H1 (cell line): ENCODE results near the gene PHLPP1. TPM values are rescaled to one million over a fixed set of nuclear protein-coding genes. Genes with fewer than 3 reads are reported as not detected.
A peak's percentile ranks its signal among the peaks of the same experiment; 100 is the strongest.
"Not testable (repeated sequence)": the region's sequence is repeated elsewhere in the genome, so short reads cannot be mapped to it uniquely, and the experiment has no call there.

Experiments used
- CTCF ChIA-PET: fragments of 300-600 bp; sonication (Branson Sonifier 250); formaldehyde crosslinking; loops from one replicate; lab custom pipeline; 2021; ENCODE audit not compliant: partially characterized antibody; lab: Charles Lee
- POLR2A ChIA-PET: fragments of 300-600 bp; sonication (Branson Sonifier 250); formaldehyde crosslinking; loops from one replicate; lab custom pipeline; 2021; ENCODE audit warnings: inconsistent platforms; ENCODE audit not compliant: partially characterized antibody; lab: Charles Lee
- DNase-seq, 2 experiments: peaks; one replicate each; pipeline versions ENCODE4 v3.0.0 to v3.0.0-alpha.2; 2010 to 2022; ENCODE audit warnings: low spot score in 2 of 2, low read depth in 1 of 2, mixed read lengths in 1 of 2
- FAIRE-seq: peaks from 2 replicates; lab custom pipeline; 2011; peaks lifted over from hg19 to GRCh38; lab: Jason Lieb, UNC
- H2AFZ ChIP-seq: 2 replicates; pipeline ENCODE4 v1.8.1; 2012; ENCODE audit warnings: low read length, inconsistent platforms
- H2AK5ac ChIP-seq: 2 replicates; pipeline ENCODE4 v1.6.1; 2013; ENCODE audit warnings: low read depth, low read length
- H2BK120ac ChIP-seq: replicated peaks from 2 replicates; pipeline ENCODE3; 2013; ENCODE audit warnings: low read depth, low read length, inconsistent platforms
- H2BK12ac ChIP-seq: 2 replicates; pipeline ENCODE4 v1.6.1; 2013; ENCODE audit warnings: low read depth, low read length
- H2BK15ac ChIP-seq: 2 replicates; pipeline ENCODE4 v1.6.1; 2013; ENCODE audit warnings: low read length
- H2BK20ac ChIP-seq: 2 replicates; pipeline ENCODE4 v1.6.1; 2013; ENCODE audit warnings: low read length
- H2BK5ac ChIP-seq: 2 replicates; pipeline ENCODE4 v1.6.1; 2013; ENCODE audit warnings: low read depth, low read length
- H3K14ac ChIP-seq: 2 replicates; pipeline ENCODE4 v1.6.1; 2013; ENCODE audit warnings: inconsistent platforms; ENCODE audit not compliant: insufficient read length
- H3K18ac ChIP-seq: 2 replicates; pipeline ENCODE4 v1.6.1; 2013; ENCODE audit warnings: low read length; ENCODE audit errors: extremely low read depth
- H3K23ac ChIP-seq: 2 replicates; pipeline ENCODE4 v1.6.1; 2013; ENCODE audit warnings: inconsistent platforms; ENCODE audit not compliant: insufficient read length
- H3K23me2 ChIP-seq: 2 replicates; pipeline ENCODE4 v1.6.1; 2013; ENCODE audit warnings: low read depth, low read length
- H3K27ac ChIP-seq: 2 replicates; pipeline ENCODE4 v1.6.1; 2011; ENCODE audit warnings: low read depth, low read length, inconsistent platforms
- H3K27me3 ChIP-seq, 4 experiments: replicated peaks in 1 of 4; 1 replicate in 1 of 4; 2 replicates in 3 of 4; pipeline versions ENCODE4 v1.6.1 to v1.8.1; 2011 to 2013; ENCODE audit warnings: low read length in 3 of 4, mild to moderate bottlenecking in 3 of 4, inconsistent platforms in 2 of 4, mixed read lengths in 2 of 4, moderate library complexity in 1 of 4; ENCODE audit not compliant: control insufficient read depth in 3 of 4, insufficient read depth in 3 of 4; ENCODE audit errors: extremely low read depth in 1 of 4
- H3K36me3 ChIP-seq, 4 experiments: 2 replicates each; pipeline versions ENCODE4 v1.6.1 to v1.8.1; 2011 to 2013; ENCODE audit warnings: mild to moderate bottlenecking in 4 of 4, low read length in 3 of 4, moderate library complexity in 2 of 4, control low read depth in 1 of 4, inconsistent platforms in 1 of 4; ENCODE audit not compliant: insufficient read depth in 4 of 4, control insufficient read depth in 2 of 4
- H3K4ac ChIP-seq: replicated peaks from 2 replicates; pipeline ENCODE3; 2013; ENCODE audit warnings: low read length, low read depth, mixed read lengths, inconsistent platforms; ENCODE audit not compliant: insufficient read length
- H3K4me1 ChIP-seq, 4 experiments: replicated peaks in 1 of 4; 1 replicate in 1 of 4; 2 replicates in 3 of 4; pipeline versions ENCODE4 v1.6.1 to v1.8.1; 2011 to 2013; ENCODE audit warnings: low read length in 3 of 4, inconsistent platforms in 2 of 4, mixed read lengths in 1 of 4; ENCODE audit not compliant: insufficient read depth in 4 of 4, control insufficient read depth in 3 of 4
- H3K4me2 ChIP-seq, 2 experiments: 2 replicates each; pipeline versions ENCODE4 v1.6.1 to v1.8.1; 2011 to 2013; ENCODE audit warnings: low read depth in 2 of 2, low read length in 2 of 2, control low read depth in 1 of 2, inconsistent platforms in 1 of 2, mild to moderate bottlenecking in 1 of 2; ENCODE audit not compliant: insufficient read depth in 1 of 2
- H3K4me3 ChIP-seq, 4 experiments: fragments of 200-600, 300-600 bp in 1 of 4; sonication (generic), shearing (Covaris generic), sonication (Bioruptor Twin) in 1 of 4; 2 replicates each; pipeline versions ENCODE4 v1.5.1 to v1.8.1; 2011 to 2016; ENCODE audit warnings: low read length in 4 of 4, low read depth in 3 of 4, control low read depth in 2 of 4, inconsistent platforms in 2 of 4, mild to moderate bottlenecking in 2 of 4, mixed read lengths in 1 of 4, moderate library complexity in 1 of 4; ENCODE audit not compliant: insufficient read depth in 2 of 4; ENCODE audit errors: extremely low read depth in 1 of 4
- H3K56ac ChIP-seq: replicated peaks from 2 replicates; pipeline ENCODE3; 2013; ENCODE audit warnings: low read depth, mild to moderate bottlenecking, mixed read lengths, low read length, inconsistent platforms; ENCODE audit not compliant: insufficient read length
- H3K79me1 ChIP-seq: 2 replicates; pipeline ENCODE4 v1.6.1; 2013; ENCODE audit warnings: low read depth, low read length, control low read depth
- H3K79me2 ChIP-seq, 2 experiments: 2 replicates each; pipeline versions ENCODE4 v1.6.1 to v1.8.1; 2012 to 2013; ENCODE audit warnings: low read length in 2 of 2, mild to moderate bottlenecking in 2 of 2, inconsistent platforms in 1 of 2; ENCODE audit not compliant: insufficient read depth in 2 of 2, control insufficient read depth in 1 of 2
- H3K9ac ChIP-seq, 4 experiments: replicated peaks in 1 of 4; 1 replicate in 1 of 4; 2 replicates in 3 of 4; pipeline versions ENCODE4 v1.6.1 to v1.8.1; 2011 to 2013; ENCODE audit warnings: low read depth in 3 of 4, low read length in 3 of 4, control low read depth in 2 of 4, mild to moderate bottlenecking in 2 of 4, moderate library complexity in 2 of 4, inconsistent platforms in 1 of 4; ENCODE audit errors: extremely low read depth in 1 of 4
- H3K9me3 ChIP-seq, 2 experiments: 2 replicates each; pipeline versions ENCODE4 v1.6.1 to v1.8.1; 2012 to 2013; ENCODE audit warnings: mild to moderate bottlenecking in 2 of 2, moderate library complexity in 2 of 2, control low read depth in 1 of 2, inconsistent platforms in 1 of 2, low read depth in 1 of 2, low read length in 1 of 2, mixed read lengths in 1 of 2; ENCODE audit not compliant: insufficient read depth in 2 of 2
- H4K20me1 ChIP-seq, 2 experiments: replicated peaks in 1 of 2; 2 replicates each; pipeline versions ENCODE3 to v1.8.1; 2011 to 2013; ENCODE audit warnings: inconsistent platforms in 2 of 2, low read length in 2 of 2, mild to moderate bottlenecking in 1 of 2; ENCODE audit not compliant: insufficient read depth in 2 of 2, control insufficient read depth in 1 of 2
- H4K5ac ChIP-seq: 2 replicates; pipeline ENCODE4 v1.6.1; 2013; ENCODE audit warnings: low read length, low read depth, mixed read lengths, inconsistent platforms; ENCODE audit not compliant: insufficient read length
- H4K8ac ChIP-seq: 2 replicates; pipeline ENCODE4 v1.8.0; 2013; ENCODE audit warnings: mild to moderate bottlenecking, moderate library complexity, low read length, inconsistent platforms; ENCODE audit not compliant: insufficient read depth; ENCODE audit errors: extremely low read depth
- H4K91ac ChIP-seq: replicated peaks from 2 replicates; pipeline ENCODE3; 2013; ENCODE audit warnings: low read length, mixed read lengths, inconsistent platforms; ENCODE audit not compliant: insufficient read length
- RAD21 ChIP-seq, 2 experiments: IDR thresholded peaks in 1 of 2; conservative IDR thresholded peaks in 1 of 2; 2 replicates each; pipeline ENCODE4 v1.6.1; 2011; ENCODE audit warnings: low read depth in 2 of 2, low read length in 2 of 2, improper control_type of control experiment in 1 of 2, inconsistent platforms in 1 of 2, mild to moderate bottlenecking in 1 of 2, moderate library complexity in 1 of 2
- WGBS, 2 experiments: shearing (Covaris generic) in 1 of 2; methylation state at CpG; one replicate each; pipeline versions ENCODE4 v1.1.6 to v1.1.7; 2013 to 2015; ENCODE audit warnings: low lambda C conversion rate in 2 of 2, mixed read lengths in 2 of 2, inconsistent platforms in 1 of 2, low coverage in 1 of 2, missing lambda C conversion rate in 1 of 2; ENCODE audit not compliant: insufficient replicate concordance in 2 of 2, insufficient coverage in 1 of 2, insufficient read length in 1 of 2; ENCODE audit errors: extremely low coverage in 1 of 2, missing lambda C conversion rate in 1 of 2; 5-methylcytosine and 5-hydroxymethylcytosine counted together
- polyA plus RNA-seq, 7 experiments: library from polyadenylated mRNA; depleted of rRNA in 3 of 7; stranded (reverse) in 5 of 7; unstranded in 2 of 7; fragments of >200 nt in 5 of 7; fragments of 200-250 nt in 2 of 7; gene quantifications; 1 replicate in 5 of 7; 2 replicates in 1 of 7; 4 replicates in 1 of 7; pipeline versions ENCODE4 v1.2.1 to v1.2.3, GENCODE V29; 2011 to 2013; ENCODE audit warnings: missing spikeins in 2 of 7, mixed read lengths in 2 of 7
- total RNA-seq: library from RNA; stranded (reverse); fragmentation: NEBNext Ultra II Directional; extraction: Animal tissue kit (Norgen Biotek cat#: 25700); gene quantifications from 2 replicates; pipeline ENCODE4 v1.2.1, GENCODE V29; 2021

PHLPP1 gene
- total and polyA plus RNA-seq, 2 of the 8 experiments (the other 6 are each of a cell fraction or from before 2014, with no cell fraction given) = 28.0 to 66.3 TPM

DNA sequence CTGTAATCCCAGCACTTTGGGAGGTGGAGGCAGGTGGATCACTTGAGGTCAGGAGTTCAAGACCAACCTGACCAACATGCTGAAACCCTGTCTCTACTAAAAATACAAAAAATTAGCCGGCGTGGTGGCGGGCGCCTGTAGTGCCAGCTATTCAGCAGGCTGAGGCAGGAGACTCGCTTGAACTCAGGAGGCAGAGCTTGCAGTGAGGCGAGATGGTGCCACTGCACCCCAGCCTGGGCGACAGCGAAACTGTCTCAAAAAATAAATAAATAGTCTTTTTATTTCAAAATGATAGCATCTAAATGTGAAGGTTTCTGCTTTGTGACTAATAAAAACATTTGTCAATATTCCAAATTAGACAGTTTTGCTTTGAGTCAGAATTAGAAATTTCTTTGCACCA, 8.5 kb upstream of the PHLPP1 start:
- CTCF ChIA-PET = interaction anchor here (0.9 to 2.5 kb wide), 7 partner anchors 10 to 251 kb away, joined by 3 to 12 read pairs (median 6); no protein-coding TSS in a partner anchor

DNA sequence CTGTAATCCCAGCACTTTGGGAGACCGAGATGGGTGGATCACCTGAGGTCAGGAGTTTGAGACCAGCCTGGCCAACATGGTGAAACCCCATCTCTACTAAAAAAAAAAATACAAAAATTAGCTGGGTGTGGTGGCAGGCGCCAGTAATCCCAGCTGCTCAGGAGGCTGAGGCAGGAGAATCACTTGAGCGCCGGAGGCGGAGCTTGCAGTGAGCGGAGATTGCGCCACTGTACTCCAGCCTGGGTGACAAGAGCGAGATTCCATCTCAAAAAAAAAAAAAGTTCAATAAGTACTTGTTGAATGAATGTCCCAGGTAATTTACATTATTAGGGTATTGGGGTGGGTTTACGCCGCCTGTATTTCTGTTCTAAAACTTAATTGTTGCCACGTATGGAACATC, 5.4 kb upstream of the PHLPP1 start:
- not testable (repeated sequence) for H3K4me3 ChIP-seq, H3K23ac ChIP-seq, H3K4me1 ChIP-seq, H3K79me1 ChIP-seq, H2AFZ ChIP-seq, H4K8ac ChIP-seq, DNase-seq, H3K23me2 ChIP-seq, H2BK15ac ChIP-seq, H3K27ac ChIP-seq, H3K27me3 ChIP-seq, H4K20me1 ChIP-seq, H3K9ac ChIP-seq, H2AK5ac ChIP-seq, H3K79me2 ChIP-seq, H2BK120ac ChIP-seq, H3K4ac ChIP-seq, H4K5ac ChIP-seq, H3K56ac ChIP-seq, FAIRE-seq, H3K18ac ChIP-seq, H2BK5ac ChIP-seq, H3K14ac ChIP-seq, H2BK20ac ChIP-seq, H3K36me3 ChIP-seq, H3K9me3 ChIP-seq, H4K91ac ChIP-seq, H3K4me2 ChIP-seq, H2BK12ac ChIP-seq
- ChIA-PET POLR2A (interaction anchor here (0.6 to 1.0 kb wide), 2 partner anchors 22 to 56 kb away, joined by 3 to 4 read pairs; no protein-coding TSS in a partner anchor), CTCF (interaction anchor here (0.6 to 1.0 kb wide), 4 partner anchors 74 to 539 kb away, joined by 3 to 4 read pairs (median 3); no protein-coding TSS in a partner anchor)
- WGBS, 2 experiments = 91% methylated on average over 11 of the region's 11 CpGs; no CpG with 5 or more reads in 1 of the 2 experiments

More for the DNA sequence above, 8.5 kb upstream of the PHLPP1 start:
- not testable (repeated sequence) for H2AK5ac ChIP-seq, H2AFZ ChIP-seq, FAIRE-seq, H3K36me3 ChIP-seq, H3K4ac ChIP-seq, H3K56ac ChIP-seq, H4K20me1 ChIP-seq, H2BK12ac ChIP-seq, H3K79me2 ChIP-seq, H2BK5ac ChIP-seq, H4K8ac ChIP-seq, H3K23ac ChIP-seq, H2BK15ac ChIP-seq, H4K91ac ChIP-seq, H3K4me3 ChIP-seq, H3K4me1 ChIP-seq, H2BK120ac ChIP-seq, H3K9ac ChIP-seq
- peak in 1 of 2 experiments; percentile 38 for DNase-seq
- TF ChIP-seq RAD21 (IDR thresholded peaks at IDR 0.05 in 1 of 2, conservative IDR thresholded peaks at IDR 0.05 in 1 of 2; ENCODE audit: low read depth in 2 of 2, low read length in 2 of 2) = 0 out of 4 replicates have a peak, but pooled peaks of 1 of the 2 experiments have one; percentile 19
- TF ChIP-seq, all 59 proteins: peak for 1; not testable (repeated sequence) for 58
- H2BK20ac ChIP-seq, H3K9me3 ChIP-seq, H3K27me3 ChIP-seq, H4K5ac ChIP-seq, H3K14ac ChIP-seq, H3K23me2 ChIP-seq, POLR2A ChIA-PET, H3K18ac ChIP-seq, H3K4me2 ChIP-seq, H3K79me1 ChIP-seq, H3K27ac ChIP-seq: not testable (repeated sequence)
- 92% methylated on average over 8 of the region's 8 CpGs; no CpG with 5 or more reads in 1 of the 2 experiments for WGBS, 2 experiments
